ENCODE data around the gene PCDH12.

GRCh38 chr5:141978389-141978788 lies 20.4 kb upstream of the PCDH12 start:
- TF ChIP-seq CTCF (IDR thresholded peaks at IDR 0.05; ENCODE audit: low read depth, low read length, poor library complexity, severe bottlenecking) (no peak), EZH2phosphoT487 (IDR thresholded peaks at IDR 0.05; ENCODE audit: borderline replicate concordance, low read length) (no peak)
